Stimulated activated CD4-positive, alpha-beta T cell treated with anti-CD3 and anti-CD28 coated beads, Interleukin-1b, Interleukin-23, amount 100 ng/mL, for 4 hours (primary cell): ENCODE measurements around the gene ERVK3-1.
A peak's percentile ranks its signal among the peaks of the same experiment; 100 is the strongest.

ENCODE experiments used
- DNase-seq, 2 donors: peaks; one replicate each; pipeline ENCODE4 v3.0.0-alpha.2; 2020; ENCODE audit warnings: low read depth in 2 of 2

The ERVK3-1 gene

GRCh38 chr19:58362272-58362994, 57.3 kb downstream of the ERVK3-1 start, which contains the start of gene ZNF497:
TSS of gene ZNF497 (minus strand) at chr19:58362751. CDS start at chr19:58357635, 5,116 bp downstream.
- peak; percentile 95 to 96 for DNase-seq

- DNase-seq = no peak
Observed at GRCh38 chr19:58364146-58364545, 59.0 kb downstream of the ERVK3-1 start.
